ENCODE data around the gene RAMP3.

DNA sequence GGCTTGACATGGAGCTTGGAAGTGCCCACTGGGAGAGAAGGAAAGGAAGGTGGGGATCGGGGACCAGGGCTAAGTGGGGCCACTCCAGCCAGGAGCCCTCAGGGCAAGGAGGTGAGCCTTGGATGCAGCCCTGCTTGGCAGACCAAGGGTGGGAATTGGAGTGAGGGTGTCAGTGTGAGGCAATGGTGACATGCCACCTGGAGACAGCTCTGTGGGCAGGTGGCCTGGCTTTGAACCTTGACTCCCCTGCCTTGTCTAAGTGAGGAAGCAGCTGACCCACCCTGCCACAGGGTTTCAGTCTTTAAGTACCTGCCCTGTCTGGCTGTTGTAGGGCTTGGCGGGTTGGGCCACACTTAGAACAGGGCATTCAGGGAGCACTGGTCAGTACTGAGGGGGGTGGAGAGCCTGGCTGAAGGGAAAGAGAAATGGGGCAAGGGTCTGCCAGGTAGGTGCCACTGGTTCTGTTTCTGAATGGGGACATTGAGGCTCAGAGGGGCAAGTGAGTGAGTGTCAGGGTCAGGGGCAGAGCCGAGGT is 4.8 kb downstream of the RAMP3 start:
- TF ChIP-seq, protein P1, sequence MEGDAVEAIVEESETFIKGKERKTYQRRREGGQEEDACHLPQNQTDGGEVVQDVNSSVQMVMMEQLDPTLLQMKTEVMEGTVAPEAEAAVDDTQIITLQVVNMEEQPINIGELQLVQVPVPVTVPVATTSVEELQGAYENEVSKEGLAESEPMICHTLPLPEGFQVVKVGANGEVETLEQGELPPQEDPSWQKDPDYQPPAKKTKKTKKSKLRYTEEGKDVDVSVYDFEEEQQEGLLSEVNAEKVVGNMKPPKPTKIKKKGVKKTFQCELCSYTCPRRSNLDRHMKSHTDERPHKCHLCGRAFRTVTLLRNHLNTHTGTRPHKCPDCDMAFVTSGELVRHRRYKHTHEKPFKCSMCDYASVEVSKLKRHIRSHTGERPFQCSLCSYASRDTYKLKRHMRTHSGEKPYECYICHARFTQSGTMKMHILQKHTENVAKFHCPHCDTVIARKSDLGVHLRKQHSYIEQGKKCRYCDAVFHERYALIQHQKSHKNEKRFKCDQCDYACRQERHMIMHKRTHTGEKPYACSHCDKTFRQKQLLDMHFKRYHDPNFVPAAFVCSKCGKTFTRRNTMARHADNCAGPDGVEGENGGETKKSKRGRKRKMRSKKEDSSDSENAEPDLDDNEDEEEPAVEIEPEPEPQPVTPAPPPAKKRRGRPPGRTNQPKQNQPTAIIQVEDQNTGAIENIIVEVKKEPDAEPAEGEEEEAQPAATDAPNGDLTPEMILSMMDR (IDR thresholded peaks at IDR 0.05) = no peak
- TF ChIP-seq EP300 (IDR thresholded peaks at IDR 0.05) = no peak
- no peak for TF ChIP-seq POLR2A (IDR thresholded peaks at IDR 0.05)

Data from tibial nerve (tissue), 4 donors.